Measurements from ENCODE around the gene ABCG4.
"Not testable (repeated sequence)": the region's sequence is repeated elsewhere in the genome, so short reads cannot be mapped to it uniquely, and the experiment has no call there.

ABCG4 gene

DNA sequence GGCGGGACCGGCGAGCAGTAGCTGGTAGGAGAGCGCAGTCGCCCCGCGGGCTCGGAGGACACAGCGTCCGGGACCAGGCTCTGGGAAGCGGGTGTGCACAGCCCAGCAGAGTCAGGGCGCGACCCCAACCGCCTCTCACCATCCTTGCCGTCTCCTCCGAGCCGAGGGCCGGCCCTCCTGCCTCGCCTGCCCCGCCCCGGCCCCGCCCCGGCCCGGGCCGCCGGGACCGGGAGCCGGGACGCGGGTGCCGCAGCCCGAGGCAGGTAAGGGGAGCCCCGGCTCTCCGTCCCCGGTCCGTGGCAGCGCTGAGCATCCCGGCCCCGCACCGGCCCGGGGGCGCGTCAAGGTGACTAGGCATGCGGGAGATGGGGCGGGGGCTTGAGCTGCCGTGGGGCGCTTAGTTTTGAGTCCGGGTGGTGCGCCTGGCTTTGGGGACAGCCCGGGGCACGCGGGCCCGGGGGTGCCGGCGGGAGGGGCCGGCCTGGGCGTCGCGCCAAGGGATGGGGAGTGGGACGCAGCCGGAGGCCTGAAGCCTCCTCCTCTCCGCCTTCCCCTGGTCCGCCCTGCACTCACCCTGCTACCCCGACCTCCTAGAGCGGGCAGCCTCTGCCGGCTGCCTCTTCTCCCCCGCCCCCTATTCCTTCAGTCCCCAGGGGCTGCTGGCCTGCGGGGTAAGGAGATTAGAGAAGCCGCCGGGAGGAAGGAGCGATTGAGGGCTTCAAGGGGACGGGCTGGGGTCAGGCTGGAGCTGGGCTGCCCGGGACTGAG lies at the start of gene ABCG4:
Gene ABCG4 (plus strand): TSS at position 35 of the 768 bp plus-strand sequence. CDS start 914 bp downstream, outside the sequence.
- no peak for DNase-seq

DNA sequence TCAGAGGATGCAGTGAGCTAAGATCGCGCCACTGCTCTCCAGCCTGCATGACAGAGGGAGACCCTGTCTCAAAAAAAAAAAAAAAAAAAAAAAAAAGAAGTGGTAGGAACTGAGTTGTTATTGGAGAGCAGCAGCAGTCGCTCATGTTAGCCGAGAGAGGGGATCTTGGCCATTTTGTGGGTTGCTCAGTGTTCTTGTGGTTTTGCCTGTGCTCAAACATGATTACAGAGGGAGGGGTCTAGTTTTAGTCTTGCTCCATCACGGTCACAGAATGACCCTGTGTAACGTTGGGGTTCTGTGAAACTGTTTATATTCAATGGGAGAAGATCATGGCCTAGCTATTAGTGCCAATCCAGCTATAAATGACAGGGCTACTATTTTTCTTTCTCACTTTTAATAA lies 49.1 kb upstream of the ABCG4 start:
- DNase-seq: no peak

DNA sequence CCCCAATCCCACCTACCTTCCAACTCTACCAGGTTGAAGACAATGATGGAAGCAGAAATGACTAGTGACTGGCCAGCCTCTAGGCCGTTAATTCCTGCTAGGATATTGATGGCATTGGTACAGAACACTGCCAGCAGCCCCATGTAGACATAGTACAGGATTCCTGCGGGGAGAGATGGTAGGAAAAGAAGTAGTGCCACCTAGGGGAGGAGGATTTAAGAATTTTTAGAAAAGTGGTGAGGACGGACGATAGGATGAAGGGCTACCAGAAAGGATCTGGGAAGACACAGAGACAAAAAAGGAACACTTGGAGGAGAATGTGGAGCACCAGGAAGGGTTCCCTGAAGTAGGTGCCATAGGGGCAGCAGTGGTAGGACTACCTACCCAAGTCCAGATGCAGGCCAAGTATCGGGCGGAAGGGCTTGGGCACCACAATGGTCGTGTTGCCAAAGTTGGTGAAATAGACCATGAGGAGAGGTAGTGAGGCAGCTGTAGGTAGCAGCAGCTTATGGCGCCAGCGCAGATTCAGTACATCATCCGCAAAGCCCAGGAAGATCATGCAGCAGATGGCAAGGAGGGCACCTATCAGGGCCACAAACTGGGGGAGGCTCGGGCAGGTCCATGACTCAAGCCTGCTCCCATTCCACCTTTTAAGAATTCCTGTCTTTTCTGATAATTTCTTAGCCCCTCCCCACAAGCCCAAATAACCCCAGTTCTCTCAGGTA lies 48.4 kb upstream of the ABCG4 start:
- no peak for DNase-seq

DNA sequence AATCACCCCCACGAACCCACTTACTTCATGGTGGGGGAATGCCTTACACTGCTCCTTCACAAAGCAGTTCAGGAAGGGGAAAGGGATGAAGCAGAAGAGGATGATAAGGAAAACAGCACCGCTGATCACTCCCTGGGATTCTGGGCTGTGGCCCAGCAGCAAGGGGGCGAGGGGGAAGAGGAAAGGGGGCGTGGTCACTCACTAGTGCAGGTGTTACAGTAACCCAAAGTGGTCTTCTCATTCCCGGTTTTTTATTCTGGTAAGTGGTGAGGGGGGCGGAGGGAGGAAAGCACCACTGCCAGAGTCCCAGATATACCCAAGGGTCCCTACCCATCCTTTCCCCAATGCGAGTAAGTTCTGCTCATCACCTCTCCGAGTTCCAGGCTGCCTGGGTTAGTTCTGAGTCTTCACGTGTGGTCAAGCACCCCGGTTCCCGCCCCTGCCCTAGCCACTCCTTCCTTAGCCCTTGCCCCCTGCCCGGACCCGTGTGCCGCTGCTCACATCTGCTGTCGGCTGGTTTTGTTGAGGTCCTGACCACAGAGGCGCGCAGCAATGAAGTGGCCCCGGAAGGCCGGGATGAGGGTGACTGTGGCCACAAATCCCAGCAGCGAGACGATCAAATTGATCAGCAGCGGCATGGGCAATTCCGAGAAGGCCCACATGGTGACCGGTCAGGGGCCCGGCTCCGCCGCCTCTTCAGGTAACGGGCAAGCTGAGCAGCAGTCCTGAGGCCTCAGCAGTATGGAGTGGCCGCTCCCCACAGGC lies 47.7 kb upstream of the ABCG4 start:
- no peak for DNase-seq

DNA sequence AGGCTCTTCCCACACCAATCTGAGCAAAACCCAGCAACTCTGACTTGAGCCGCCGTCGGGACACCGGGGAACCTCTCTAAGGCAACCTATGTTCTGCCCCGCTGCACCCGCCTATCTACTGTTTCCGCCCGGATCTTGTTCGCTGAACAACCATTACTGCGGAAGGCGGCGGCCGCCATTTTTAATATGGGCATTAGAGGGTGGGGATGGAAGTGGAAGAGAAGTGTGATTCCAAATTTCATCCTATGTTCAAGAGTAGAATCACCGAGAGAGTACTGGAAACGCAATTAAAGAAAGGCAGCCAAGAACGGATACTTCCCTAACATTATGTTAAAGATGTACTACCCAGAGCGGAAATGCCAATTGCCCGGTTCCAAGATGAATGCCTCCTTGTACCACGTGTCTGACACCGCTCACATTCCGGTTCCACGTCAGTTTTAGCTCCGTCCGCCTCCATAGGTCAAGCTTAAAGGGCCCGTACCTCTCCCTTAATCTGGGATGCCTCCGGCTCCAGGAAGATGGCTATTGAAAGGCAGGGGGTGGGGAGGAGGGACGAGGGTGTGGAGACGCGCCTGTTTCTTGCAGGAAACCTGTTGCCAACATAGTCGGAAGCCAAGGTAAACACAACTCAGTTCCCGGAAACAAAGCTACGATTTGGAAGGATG lies 47.0 kb upstream of the ABCG4 start, which contains the start of gene DPAGT1:
Gene DPAGT1 (minus strand): TSS at position 95 of the 665 bp plus-strand sequence. CDS start 198 bp downstream, outside the sequence.
- DNase-seq: peak; percentile 96

DNA sequence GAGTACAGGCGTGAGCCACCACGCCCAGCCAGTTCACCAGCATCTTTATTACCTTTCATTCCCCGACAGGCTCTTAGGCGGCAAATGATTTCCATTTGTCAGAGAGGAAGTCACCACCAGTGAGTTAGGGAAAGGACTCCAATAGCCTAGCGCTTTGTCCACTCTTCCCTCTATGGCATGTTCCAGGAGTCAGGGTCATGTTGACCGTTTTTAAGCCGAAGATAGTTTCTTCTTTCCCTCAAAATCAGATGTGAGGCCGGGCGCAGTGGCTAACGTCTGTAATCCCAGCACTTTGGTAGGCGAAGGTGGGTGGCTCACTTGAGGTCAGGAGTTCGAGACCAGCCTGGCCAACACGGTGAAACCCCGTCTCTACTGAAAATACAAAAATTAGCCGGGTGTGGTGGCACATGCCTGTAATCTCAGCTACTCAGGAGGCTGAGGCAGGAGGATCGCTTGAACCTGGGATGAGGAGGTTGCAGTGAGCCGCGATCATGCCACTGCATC lies 45.6 kb upstream of the ABCG4 start:
- not testable (repeated sequence) for DNase-seq

DNA sequence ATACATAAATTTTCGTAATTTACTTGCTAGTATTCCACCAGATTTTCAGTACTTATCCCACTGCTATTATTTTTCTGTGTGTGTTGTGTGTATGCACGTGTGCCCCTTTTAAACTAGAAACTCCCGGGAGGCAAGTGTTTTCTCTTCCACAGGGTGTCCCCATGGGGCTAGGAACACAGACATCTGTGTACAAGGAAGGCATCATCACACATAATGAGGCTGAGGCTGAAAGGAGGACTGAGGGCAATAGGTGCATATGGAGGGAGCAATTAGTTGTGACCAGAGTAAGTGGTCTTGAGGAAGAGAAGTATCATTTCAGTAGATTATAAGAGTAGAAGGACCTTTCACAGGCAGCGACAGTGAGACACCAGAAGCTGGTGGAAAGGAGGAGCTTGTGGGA lies 45.1 kb upstream of the ABCG4 start:
- DNase-seq: no peak

DNA sequence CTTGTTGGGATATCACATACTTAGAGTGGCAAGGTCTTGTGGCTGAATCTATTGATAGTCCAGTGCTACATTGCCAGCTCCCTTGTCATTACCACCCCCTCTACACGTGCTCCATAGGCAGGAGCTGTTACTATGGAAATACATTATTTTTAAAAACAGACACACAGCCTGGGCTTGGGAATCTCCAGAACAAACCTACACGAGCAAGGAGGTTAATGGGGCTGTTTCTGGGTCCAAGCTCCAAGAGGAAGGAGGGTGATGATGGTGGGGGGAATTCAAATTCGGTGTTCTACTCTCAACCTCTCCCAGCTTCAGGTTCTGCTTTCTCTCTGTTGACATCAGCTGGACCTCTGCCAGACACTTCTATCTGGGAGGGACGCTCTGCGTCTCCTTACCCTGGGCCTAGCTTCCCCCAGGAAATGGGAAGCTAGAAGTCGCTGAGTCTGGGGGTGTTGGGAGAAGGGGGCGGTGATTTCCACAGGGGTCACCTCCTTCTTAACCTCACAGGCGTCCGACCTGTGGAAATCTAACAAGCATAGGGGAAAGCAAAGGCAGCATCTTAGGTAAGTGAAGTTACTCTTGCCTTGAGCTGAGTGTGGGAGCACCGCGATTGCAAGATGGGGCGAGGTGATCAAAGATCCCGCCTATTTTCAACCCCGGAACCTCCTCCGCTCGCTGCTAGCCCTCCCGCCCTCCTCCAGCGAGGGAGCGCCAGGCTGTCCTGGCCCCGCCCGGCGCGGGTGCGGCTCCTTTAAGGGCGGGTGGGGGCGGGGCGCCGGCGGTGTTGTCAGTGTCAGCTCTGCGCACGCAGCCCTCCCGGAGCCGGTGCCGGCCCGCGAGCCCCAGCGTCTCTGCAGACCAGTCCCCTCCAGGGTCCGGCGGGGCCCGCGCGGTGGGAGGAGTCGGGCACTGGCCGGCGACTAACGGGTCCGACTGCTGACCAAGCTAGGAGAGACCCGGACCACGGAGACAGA lies 42.0 kb upstream of the ABCG4 start, which contains the start of gene C2CD2L:
Gene C2CD2L (plus strand): TSS at position 781 of the 974 bp plus-strand sequence. CDS start 398 bp downstream, outside the sequence.
- peak; percentile 95 for DNase-seq

DNA sequence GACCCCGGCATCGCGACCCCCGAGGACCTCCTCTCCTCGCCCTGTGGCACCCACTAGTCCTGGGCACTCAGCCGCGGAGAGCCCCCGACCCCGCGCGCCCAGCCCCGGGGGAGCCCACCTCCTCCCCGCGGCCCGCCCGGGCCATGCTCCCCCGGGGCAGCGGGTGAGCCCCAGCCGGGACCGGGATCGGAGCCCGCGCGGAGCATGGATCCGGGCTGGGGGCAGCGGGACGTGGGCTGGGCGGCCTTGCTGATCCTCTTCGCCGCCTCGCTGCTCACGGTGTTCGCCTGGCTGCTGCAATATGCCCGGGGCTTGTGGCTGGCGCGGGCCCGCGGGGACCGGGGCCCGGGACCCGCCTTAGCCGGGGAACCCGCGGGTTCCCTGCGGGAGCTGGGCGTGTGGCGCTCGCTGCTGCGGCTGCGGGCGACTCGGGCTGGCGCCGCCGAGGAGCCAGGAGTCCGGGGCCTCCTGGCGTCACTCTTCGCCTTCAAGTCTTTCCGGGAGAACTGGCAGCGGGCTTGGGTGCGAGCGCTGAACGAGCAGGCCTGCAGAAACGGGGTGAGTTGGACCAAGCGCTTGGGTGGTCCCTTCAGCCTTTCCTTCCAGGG lies 41.2 kb upstream of the ABCG4 start:
- DNase-seq: no peak

DNA sequence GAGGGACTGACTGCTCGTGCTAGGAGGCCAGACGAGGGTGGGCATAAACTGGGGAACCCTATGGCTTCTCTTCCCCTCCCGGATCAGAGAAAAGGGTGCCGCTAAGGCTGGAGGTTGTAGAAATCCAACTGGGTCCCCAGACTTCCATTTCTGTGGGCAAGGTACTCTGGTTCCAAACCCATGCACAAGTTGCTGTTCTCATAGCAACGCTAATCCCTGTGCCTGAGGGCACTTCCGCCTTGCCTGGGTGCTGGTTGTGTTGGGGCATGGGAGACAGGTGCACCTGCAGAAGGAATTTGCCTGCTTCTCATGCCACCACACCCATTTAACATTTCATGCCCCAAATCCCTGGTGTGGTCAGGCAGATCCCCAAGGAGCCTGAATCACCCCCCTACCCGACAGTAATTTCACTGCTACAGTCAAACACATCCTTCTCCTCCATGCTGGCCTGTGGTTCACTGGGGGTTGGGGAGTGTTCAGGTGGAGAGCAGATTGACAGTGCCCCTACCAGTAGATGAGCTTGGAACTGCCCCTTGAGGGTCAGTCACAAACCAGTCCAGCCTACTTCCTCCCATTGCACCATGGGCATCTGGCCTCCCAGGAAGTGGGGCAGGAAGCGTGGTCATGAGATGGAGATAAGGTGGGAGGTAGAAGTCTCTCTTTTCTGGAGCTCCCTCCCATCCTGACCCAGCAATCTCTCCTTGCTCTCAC lies 40.6 kb upstream of the ABCG4 start:
- no peak for DNase-seq

DNA sequence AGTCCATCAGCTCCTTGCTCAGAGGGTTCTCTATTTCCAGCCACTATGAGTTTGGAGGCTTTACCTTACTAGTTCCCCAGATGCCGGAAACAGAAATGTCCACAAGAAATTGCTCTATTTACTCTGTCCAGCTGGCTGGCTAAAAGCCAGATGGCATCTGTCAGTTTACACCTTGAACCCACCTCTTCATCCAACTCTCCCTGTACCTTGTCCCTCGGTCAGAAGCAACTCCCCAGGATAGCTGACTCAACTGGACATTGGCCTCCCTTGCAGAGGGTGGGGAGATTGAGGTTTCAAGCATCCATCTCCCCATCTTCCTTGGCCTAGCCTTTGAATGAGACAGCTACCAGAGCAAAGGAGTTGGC lies 40.0 kb upstream of the ABCG4 start:
- DNase-seq: no peak

DNA sequence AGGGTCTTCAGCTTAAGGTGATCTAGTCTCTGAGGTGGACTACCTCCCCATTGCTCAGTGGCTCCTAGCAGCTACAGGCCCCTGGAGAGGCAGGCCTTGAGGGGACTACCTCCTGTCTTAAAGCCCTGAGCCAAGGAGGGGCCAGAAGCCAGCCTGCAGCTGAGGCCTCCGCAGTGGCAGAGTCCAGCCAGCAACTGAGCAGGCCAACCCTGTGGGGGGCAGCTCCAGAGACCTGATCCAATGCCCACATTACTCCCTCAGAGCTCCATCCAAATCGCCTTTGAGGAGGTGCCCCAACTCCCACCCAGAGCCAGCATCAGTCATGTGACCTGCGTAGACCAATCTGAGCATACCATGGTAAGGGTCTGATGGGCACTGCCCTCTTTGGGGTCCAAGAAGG lies 39.0 kb upstream of the ABCG4 start:
- DNase-seq: no peak

DNA sequence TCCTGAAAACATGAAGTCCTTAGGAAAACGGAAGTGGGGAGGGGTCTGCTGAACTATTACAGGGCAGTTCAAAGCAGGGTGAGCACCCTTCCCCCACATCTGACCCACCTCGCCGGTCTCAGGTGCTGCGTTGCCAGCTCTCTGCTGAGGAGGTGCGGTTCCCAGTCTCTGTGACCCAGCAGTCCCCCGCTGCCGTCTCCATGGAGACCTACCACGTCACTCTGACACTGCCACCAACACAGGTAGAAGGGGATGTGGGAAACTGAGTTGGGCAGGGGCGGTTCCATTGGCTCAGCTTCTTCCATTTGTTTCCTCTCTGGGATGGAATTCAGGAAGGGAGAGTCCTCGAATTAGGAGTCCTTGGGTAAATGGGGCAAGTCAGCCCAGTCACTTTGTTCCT lies 38.4 kb upstream of the ABCG4 start:
- DNase-seq: no peak

DNA sequence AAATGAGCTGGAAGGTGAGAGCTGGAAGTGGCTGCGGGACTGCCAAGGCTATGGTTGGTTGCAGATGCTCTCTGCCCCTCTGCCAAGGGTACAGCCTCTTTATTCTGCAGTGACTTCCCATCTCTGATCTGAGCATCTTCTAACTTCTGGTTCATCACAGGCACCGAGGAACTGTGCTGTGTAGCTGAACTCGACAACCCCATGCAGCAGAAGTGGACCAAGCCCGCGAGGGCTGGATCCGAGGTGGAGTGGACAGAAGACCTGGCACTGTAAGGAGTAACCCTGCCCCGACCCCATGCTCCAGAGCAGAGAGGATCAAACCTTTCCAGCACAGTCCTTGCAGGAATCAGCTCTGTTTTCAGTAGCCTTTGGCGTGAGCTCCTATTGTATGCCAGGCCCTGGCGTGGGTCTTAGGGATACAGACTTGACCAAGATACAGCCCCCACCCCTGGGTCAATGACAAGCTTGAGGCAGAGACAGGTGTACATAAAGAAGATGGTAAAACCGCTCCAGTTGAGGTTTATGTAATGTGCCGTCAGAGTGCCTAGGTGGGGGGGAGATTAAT lies 37.4 kb upstream of the ABCG4 start:
- no peak for DNase-seq

DNA sequence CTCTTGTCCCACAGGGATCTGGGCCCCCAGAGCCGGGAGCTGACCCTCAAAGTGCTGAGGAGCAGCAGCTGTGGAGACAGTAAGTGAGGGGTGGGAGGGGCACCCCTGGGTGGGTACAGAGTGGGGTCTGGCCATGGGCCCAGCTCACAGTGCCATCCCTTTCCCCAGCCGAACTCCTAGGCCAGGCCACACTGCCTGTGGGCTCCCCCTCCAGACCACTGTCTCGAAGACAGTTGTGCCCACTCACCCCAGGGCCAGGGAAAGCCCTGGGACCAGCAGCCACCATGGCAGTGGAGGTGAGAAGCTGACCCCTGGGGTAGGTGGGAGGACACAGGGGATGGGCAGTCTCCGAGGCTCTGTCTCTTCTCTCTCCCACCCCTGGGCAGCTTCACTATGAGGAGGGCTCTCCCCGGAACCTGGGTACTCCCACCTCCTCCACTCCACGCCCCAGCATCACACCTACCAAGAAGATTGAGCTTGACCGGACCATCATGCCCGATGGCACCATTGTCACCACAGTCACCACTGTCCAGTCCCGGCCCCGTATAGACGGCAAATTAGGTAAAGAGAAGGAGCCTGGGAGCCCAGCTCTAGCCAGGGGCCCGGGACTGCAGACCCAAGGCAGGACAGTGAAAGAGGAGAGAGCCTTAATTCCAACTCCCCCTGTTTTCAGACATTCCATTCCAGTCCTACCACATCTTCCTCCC lies 36.4 kb upstream of the ABCG4 start:
- no peak for DNase-seq

DNA sequence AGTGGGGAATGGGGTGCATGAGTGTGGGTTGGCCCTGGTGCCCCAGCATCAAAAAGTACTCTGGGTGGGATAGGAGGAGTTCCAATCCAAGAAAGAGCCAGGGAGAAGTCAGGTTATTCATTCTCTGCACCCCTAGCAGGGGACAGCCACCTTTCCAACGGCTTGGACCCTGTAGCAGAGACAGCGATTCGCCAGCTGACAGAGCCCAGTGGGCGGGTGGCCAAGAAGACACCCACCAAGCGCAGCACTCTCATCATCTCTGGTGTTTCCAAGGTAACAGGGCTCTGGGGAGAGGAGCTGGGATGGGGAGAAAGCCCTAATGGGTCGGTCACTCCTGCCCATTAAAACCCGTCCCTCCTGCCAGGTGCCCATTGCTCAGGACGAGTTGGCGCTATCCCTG lies 35.1 kb upstream of the ABCG4 start:
- peak; percentile 21 for DNase-seq

DNA sequence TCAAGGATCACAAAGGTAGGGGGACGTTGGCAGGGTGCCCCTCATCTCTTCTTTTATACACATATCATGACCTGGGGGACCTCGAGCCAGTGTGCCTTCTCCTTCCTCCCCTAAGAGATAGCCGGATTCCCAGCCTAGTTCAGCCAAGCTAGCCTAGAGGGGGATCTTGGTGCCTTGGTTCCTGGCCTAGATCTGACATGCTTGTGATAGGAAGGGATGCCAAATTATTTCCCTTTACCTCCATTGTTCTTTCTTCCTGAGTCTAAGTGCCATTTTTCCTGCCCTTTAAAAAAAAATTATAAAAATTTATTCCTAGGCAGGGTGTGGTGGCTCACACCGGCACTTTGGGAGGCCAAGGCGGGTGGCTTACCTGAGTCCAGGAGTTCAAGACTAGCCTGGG lies 34.5 kb upstream of the ABCG4 start:
- DNase-seq: peak; percentile 1

DNA sequence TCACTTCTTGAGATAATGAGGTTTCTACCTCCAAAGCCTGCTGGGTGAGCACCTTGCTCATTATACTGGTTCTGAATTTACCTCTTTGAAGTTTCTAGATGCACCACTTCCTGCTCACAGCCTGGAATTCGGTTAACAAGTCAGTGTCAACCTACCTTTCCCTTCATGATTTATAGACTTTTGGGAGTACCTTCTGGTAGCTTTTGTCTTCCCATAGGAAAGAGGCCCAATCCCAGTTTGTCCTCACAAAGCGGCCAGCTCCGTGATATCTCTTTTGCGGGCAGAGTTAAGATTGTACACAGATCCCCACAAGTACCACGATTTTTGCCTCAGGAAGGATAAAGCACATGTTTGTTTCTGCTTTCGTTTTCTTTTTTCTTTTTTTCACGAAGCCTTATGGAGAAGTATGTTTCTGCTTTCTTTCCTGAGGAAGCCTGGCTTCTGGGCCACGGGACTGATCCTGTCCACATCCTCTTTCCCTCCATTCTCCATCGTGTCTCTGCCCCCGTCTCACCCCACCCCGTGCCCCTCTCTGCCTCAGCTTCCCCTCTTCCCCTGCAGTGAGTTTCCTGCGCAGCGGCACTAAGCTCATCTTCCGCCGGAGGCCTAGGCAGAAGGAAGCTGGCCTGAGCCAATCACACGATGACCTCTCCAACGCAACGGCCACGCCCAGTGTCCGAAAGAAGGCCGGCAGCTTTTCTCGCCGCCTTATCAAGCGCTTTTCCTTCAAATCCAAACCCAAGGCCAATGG lies 33.2 kb upstream of the ABCG4 start:
- no peak for DNase-seq

DNA sequence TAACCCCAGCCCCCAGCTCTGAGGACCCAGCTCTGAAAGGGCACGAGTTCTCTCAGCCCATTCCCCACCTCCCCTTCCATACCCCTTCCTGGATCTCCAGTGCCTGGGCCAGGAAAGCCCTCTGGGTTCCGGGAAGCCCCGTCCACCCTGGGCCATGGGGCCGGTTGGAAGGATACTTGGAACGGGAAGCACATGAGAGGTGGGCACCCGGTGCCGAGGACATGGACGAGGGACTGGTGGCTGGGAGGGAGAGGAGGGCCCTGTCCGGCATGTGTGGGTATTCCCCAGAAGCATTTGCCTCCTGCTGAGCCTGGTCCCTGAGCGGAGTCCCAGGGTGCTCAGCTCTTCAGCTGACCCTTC lies 32.6 kb upstream of the ABCG4 start:
- DNase-seq: no peak

All from right hindlimb (tissue), 1 donor.